ENCODE data around the gene IL1RAPL2. TPM values are rescaled to one million over a fixed set of nuclear protein-coding genes. Genes with fewer than 3 reads are reported as not detected.

Gene IL1RAPL2
- total and polyA plus RNA-seq, 2 of the 4 experiments (the other 2 are of a cell fraction) = 0.03 TPM; not detected in 1

GRCh38 chrX:105550043-105550663 is 984.2 kb downstream of the IL1RAPL2 start:
- Histone ChIP-seq H3K9me3 (ENCODE audit: control insufficient read depth, insufficient read depth, low read length) (no peaks in the 10 kb centered on the region), H3K27me3 (ENCODE audit: control insufficient read depth, insufficient read depth, low read length) (no peaks in the 10 kb centered on the region; the same call in none of the 2 replicates), H2AK9ac (replicated peaks; ENCODE audit: low read depth, low read length, poor library complexity) (no peak overlapping the region), H3K36me3 (ENCODE audit: control insufficient read depth, insufficient read depth, low read length) (no peaks in the 10 kb centered on the region), H3K4ac (ENCODE audit: low read depth, low read length) (no peak overlapping the region), H2BK20ac (ENCODE audit: low read depth, low read length) (no peak overlapping the region), H3K9ac (ENCODE audit: low read depth, low read length) (no peak overlapping the region), H3K4me1 (ENCODE audit: control insufficient read depth, insufficient read depth, low read length) (no peaks in the 10 kb centered on the region), H3K18ac (ENCODE audit: low read depth, low read length) (no peak overlapping the region), H3K79me1 (ENCODE audit: low read depth in 1 of 2, low read length in 2 of 2) (no peaks in the 10 kb centered on the region), H2BK15ac (ENCODE audit: low read depth, low read length) (no peak overlapping the region), H3K56ac (ENCODE audit: extremely low read depth, insufficient read depth, low read length) (no peak overlapping the region), H3K9me1 (ENCODE audit: insufficient read depth, low read length) (no peaks in the 10 kb centered on the region), H3K27ac (ENCODE audit: insufficient read depth, low read length) (no peak overlapping the region), H3K14ac (replicated peaks; ENCODE audit: low read depth, low read length) (no peak overlapping the region), H2AFZ (replicated peaks; ENCODE audit: low read length, poor library complexity) (no peak overlapping the region), H4K8ac (ENCODE audit: low read depth in 2 of 2, low read length in 2 of 2) (no peak overlapping the region), H4K91ac (ENCODE audit: insufficient read depth, low read depth, low read length) (no peak overlapping the region), H2BK120ac (ENCODE audit: low read depth, low read length) (no peak overlapping the region), H3K23ac (ENCODE audit: low read depth, low read length) (no peak overlapping the region), H4K20me1 (ENCODE audit: insufficient read depth, low read length) (no peaks in the 10 kb centered on the region), H3K4me2 (ENCODE audit: low read depth, low read length) (no peak overlapping the region), H3K4me3 (ENCODE audit: insufficient read depth, low read depth, low read length) (no peak overlapping the region), H4K5ac (ENCODE audit: low read depth, low read length) (no peak overlapping the region), H2BK5ac (ENCODE audit: low read depth, low read length, poor library complexity, severe bottlenecking) (no peak overlapping the region), H2AK5ac (ENCODE audit: low read depth, low read length) (no peak overlapping the region)
- intact Hi-C loops (cut with micrococcal nuclease) = no loop called here
- ChIA-PET POLR2A (ENCODE audit: unreplicated experiment) (no interaction called here), CTCF (no interaction called here)
- no TSS peak for BruUV-seq (replicated peaks)
- TF ChIP-seq POLR2A (IDR thresholded peaks at IDR 0.05; ENCODE audit: low read depth, low read length) (no peak), CTCF (conservative IDR thresholded peaks at IDR 0.05; ENCODE audit: low read depth, low read length) (no peak), NFE2L2 (IDR thresholded peaks at IDR 0.05; ENCODE audit: low read depth, low read length) (no peak), MAZ (IDR thresholded peaks at IDR 0.05; ENCODE audit: borderline replicate concordance, low read depth, low read length) (no peak), SMC3 (IDR thresholded peaks at IDR 0.05; ENCODE audit: low read depth, low read length) (no peak), CEBPB (IDR thresholded peaks at IDR 0.05; ENCODE audit: low read depth, low read length) (no peak), RFX5 (IDR thresholded peaks at IDR 0.05; ENCODE audit: low read depth, low read length) (no peak), MAFK (IDR thresholded peaks at IDR 0.05; ENCODE audit: low read depth, low read length) (no peak), ELK1 (IDR thresholded peaks at IDR 0.05; ENCODE audit: borderline replicate concordance, low read depth, low read length) (no peak), BHLHE40 (IDR thresholded peaks at IDR 0.05; ENCODE audit: low read depth, low read length) (no peak), RAD21 (IDR thresholded peaks at IDR 0.05; ENCODE audit: low read length) (no peak), CHD1 (IDR thresholded peaks at IDR 0.05; ENCODE audit: low read depth, low read length) (no peak), RCOR1 (IDR thresholded peaks at IDR 0.05; ENCODE audit: insufficient replicate concordance, low read length) (no peak), USF2 (IDR thresholded peaks at IDR 0.05; ENCODE audit: low read depth, low read length) (no peak), FOS (IDR thresholded peaks at IDR 0.05; ENCODE audit: low read depth, low read length) (no peak), MXI1 (IDR thresholded peaks at IDR 0.05; ENCODE audit: borderline replicate concordance, low read depth, low read length) (no peak)
- DNase-seq (no peak), ATAC-seq (ENCODE audit: low read depth) (no peak)
- WGBS, 2 experiments (ENCODE audit: extremely low coverage in 2 of 2, insufficient read length in 1 of 2) = 40% methylated on average over 1 of the region's 3 CpGs; no CpG with 5 or more reads in 1 of the 2 experiments
- in situ Hi-C loops (cut with MboI; ENCODE audit: low sequenced_read_pairs) = no loop called here
- dilution Hi-C loops (cut with HindIII; ENCODE audit: low sequenced_read_pairs, unreplicated experiment) = no loop called here
